Ovary (tissue), 9 donors: ENCODE results near the gene GDF2. TPM values are rescaled to one million over a fixed set of nuclear protein-coding genes. Genes with fewer than 3 reads are reported as not detected.

Experiments used
- DNase-seq, 5 donors: peaks; one replicate each; pipeline ENCODE4 v3.0.0-alpha.2; 2019 to 2020
- H3K27ac ChIP-seq, 2 donors: fragments of 200-600 bp; one replicate each; pipeline versions ENCODE4 v1.5.1 to v1.8.0; 2019 to 2022
- H3K27me3 ChIP-seq: fragments of 200-600 bp; one replicate; pipeline ENCODE4 v1.8.0; 2022
- H3K36me3 ChIP-seq: fragments of 200-600 bp; sonication (generic); one replicate; pipeline ENCODE4 v1.5.1; 2019
- H3K4me1 ChIP-seq: one replicate; pipeline ENCODE4 v1.8.1; 2013; ENCODE audit warnings: mild to moderate bottlenecking, moderate library complexity; ENCODE audit not compliant: insufficient read depth
- H3K4me3 ChIP-seq: fragments of 200-600 bp; sonication (generic); one replicate; pipeline ENCODE4 v1.5.1; 2017
- H3K9me3 ChIP-seq, 2 donors: fragments of 200-600 bp in 1 of 2; sonication (generic) in 1 of 2; one replicate each; pipeline versions ENCODE4 v1.5.1 to v1.8.1; 2013 to 2019; ENCODE audit warnings: mild to moderate bottlenecking in 1 of 2, moderate library complexity in 1 of 2
- CTCF ChIP-seq, 3 donors: fragments of 450-650 bp in 2 of 3; fragments of 200-600 bp in 1 of 3; IDR thresholded peaks; one replicate each; pipeline versions ENCODE4 v1.5.1 to v1.8.0; 2016 to 2022; ENCODE audit warnings: antibody characterized with exemption in 3 of 3, mild to moderate bottlenecking in 1 of 3
- EP300 ChIP-seq: sonication (generic); formaldehyde crosslinking; IDR thresholded peaks from one replicate; pipeline ENCODE4 v1.6.1; 2017; ENCODE audit warnings: antibody characterized with exemption
- POLR2A ChIP-seq: fragments of 450-650 bp; IDR thresholded peaks from one replicate; pipeline ENCODE4 v1.6.1; 2017; ENCODE audit warnings: antibody characterized with exemption, mild to moderate bottlenecking, moderate library complexity
- WGBS, 3 donors: extraction: QIAGEN DNeasy Blood & Tissue Kit in 1 of 3; methylation state at CpG; one replicate each; pipeline versions ENCODE4 v1.1.5 to v1.1.7; 2013 to 2017; 5-methylcytosine and 5-hydroxymethylcytosine counted together
- intact Hi-C, 4 donors: fragments of 100-400 bp; cut with DNase I; formaldehyde crosslinking; loops; one replicate each; pipeline versions ENCODE4 v1.11.0 to v1.15.1; 2022 to 2023
- polyA plus RNA-seq, 2 donors: library from polyadenylated mRNA; stranded (reverse); fragments of 200-250 nt in 1 of 2; fragments of 350-450 nt in 1 of 2; fragmentation: Illumina TruSeq in 1 of 2; extraction: RNeasy Lipid Tissue Mini Kit (QIAGEN cat#74804) in 1 of 2; gene quantifications; one replicate each; pipeline ENCODE4 v1.2.3, GENCODE V29; 2013 to 2014
- total RNA-seq, 7 donors: library from RNA; depleted of rRNA in 2 of 7; stranded (reverse); fragments of >200 nt in 2 of 7; fragmentation: NEBNext Ultra II Directional in 3 of 7; extraction: Animal tissue kit (Norgen Biotek cat#: 25700) in 3 of 7; gene quantifications; one replicate each; pipeline versions ENCODE4 v1.1.0 to v1.2.4, GENCODE V29; 2016 to 2023
- donor health status: DM: no; HTN: no; CAD: no; lungs with moderate emphysema.
- donor health status: DM: no; HTN: no; CAD: no.
- donor health status: Bipolar disorder and iron deficiency.
- donor health status: DM: yes; HTN: yes; CAD: no.
- donor health status: DM: no; HTN: no; CAD: no.
- donor health status: DM: yes; HTN: yes; CAD: no.

GDF2 gene
- total and polyA plus RNA-seq, 9 donors = not detected

- 71 to 78% (median 76%) methylated on average over 10 of the region's 10 CpGs for whole genome bisulfite sequencing, 3 donors
- no peak overlapping the region for H3K27ac ChIP-seq
- no peak for DNase-seq
- no peaks in the 10 kb centered on the region for H3K27me3 ChIP-seq
- no peaks in the 10 kb centered on the region for H3K4me1 ChIP-seq
- intact Hi-C loops = no loop called here
- no peak for TF ChIP-seq EP300
- TF ChIP-seq POLR2A = no peak
- no peak for TF ChIP-seq CTCF (IDR thresholded peaks at IDR 0.05)
- no peaks in the 10 kb centered on the region for H3K36me3 ChIP-seq
- H3K4me3 ChIP-seq = no peak overlapping the region
- H3K9me3 ChIP-seq = no peaks in the 10 kb centered on the region
Measured at GRCh38 chr10:47306387-47307210, 15.7 kb upstream of the GDF2 start.

GRCh38 chr10:47307381-47307780, 14.9 kb upstream of the GDF2 start:
- Histone ChIP-seq H3K4me3 (no peak overlapping the region), H3K27ac (no peak overlapping the region), H3K36me3 (no peaks in the 10 kb centered on the region), H3K9me3 (no peaks in the 10 kb centered on the region), H3K27me3 (no peaks in the 10 kb centered on the region), H3K4me1 (no peaks in the 10 kb centered on the region)
- no peak for TF ChIP-seq CTCF (IDR thresholded peaks at IDR 0.05)
- TF ChIP-seq POLR2A = no peak
- TF ChIP-seq EP300 = no peak
- DNase-seq = no peak
- 79 to 96% (median 86%) methylated on average over 3 of the region's 3 CpGs for WGBS, 3 donors
- intact Hi-C loops = no loop called here

- Histone ChIP-seq H3K9me3 (no peaks in the 10 kb centered on the region), H3K27me3 (no peaks in the 10 kb centered on the region), H3K36me3 (no peaks in the 10 kb centered on the region), H3K4me1 (no peaks in the 10 kb centered on the region), H3K27ac (no peak overlapping the region), H3K4me3 (no peak overlapping the region)
- intact Hi-C loops = no loop called here
- 65 to 79% (median 78%) methylated on average over 9 of the region's 9 CpGs for WGBS, 3 donors
- TF ChIP-seq POLR2A (no peak), CTCF (IDR thresholded peaks at IDR 0.05) (no peak), EP300 (no peak)
- no peak for DNase-seq
Measured at GRCh38 chr10:47308775-47309174, 13.5 kb upstream of the GDF2 start.

- Histone ChIP-seq H3K27ac (no peak overlapping the region), H3K9me3 (no peaks in the 10 kb centered on the region), H3K4me1 (no peaks in the 10 kb centered on the region), H3K27me3 (no peaks in the 10 kb centered on the region), H3K4me3 (no peak overlapping the region), H3K36me3 (no peaks in the 10 kb centered on the region)
- DNase-seq = no peak
- no peak for TF ChIP-seq POLR2A
- no peak for TF ChIP-seq EP300
- no peak for TF ChIP-seq CTCF (IDR thresholded peaks at IDR 0.05)
- 86 to 88% (median 88%) methylated on average over 28 to 34 of the region's 34 CpGs for WGBS, 3 donors
- intact Hi-C loops = loop anchor here in 2 of 4 donors (5.0 to 10.0 kb wide), 2 partner anchors 285 to 287 kb away; no protein-coding TSS in a partner anchor
Measured at GRCh38 chr10:47309408-47310089, 12.7 kb upstream of the GDF2 start.
